HEK293T (cell line): Measurements from ENCODE around the gene RPGRIP1L.

Experiments
- CTCF ChIA-PET: fragments of 350-600 bp; formaldehyde crosslinking; extraction: SDS; loops from one replicate; lab custom pipeline; 2021; ENCODE audit warnings: antibody characterized with exemption, inconsistent platforms; lab: Yijun Ruan, JAX
- POLR2A ChIA-PET: fragments of 350-600 bp; formaldehyde crosslinking; extraction: SDS; loops from one replicate; lab custom pipeline; 2020; ENCODE audit warnings: antibody characterized with exemption, inconsistent platforms; lab: Yijun Ruan, JAX
- DNase-seq: peaks from one replicate; pipeline ENCODE4 v3.0.0; 2012; ENCODE audit warnings: mixed read lengths; ENCODE audit errors: extremely low spot score
- ARNT ChIP-seq: fragments of 450-650 bp; IDR thresholded peaks from 2 replicates; pipeline ENCODE4 v1.6.1; 2017; ENCODE audit warnings: mild to moderate bottlenecking
- BHLHE40 ChIP-seq: fragments of 450-650 bp; IDR thresholded peaks from 2 replicates; pipeline ENCODE4 v1.6.1; 2016; ENCODE audit warnings: mild to moderate bottlenecking, moderate library complexity, borderline replicate concordance
- CTBP1 ChIP-seq: fragments of 450-650 bp; IDR thresholded peaks from 2 replicates; pipeline ENCODE4 v1.6.1; 2016; ENCODE audit warnings: borderline replicate concordance
- ELF4 ChIP-seq: fragments of 450-650 bp; IDR thresholded peaks from 2 replicates; pipeline ENCODE4 v1.6.1; 2017; ENCODE audit warnings: antibody characterized with exemption
- FOXA1 ChIP-seq: fragments of 450-650 bp; IDR thresholded peaks from 2 replicates; pipeline ENCODE4 v1.6.1; 2016; ENCODE audit warnings: mild to moderate bottlenecking
- FOXK2 ChIP-seq: fragments of 450-650 bp; IDR thresholded peaks from 2 replicates; pipeline ENCODE4 v1.6.1; 2016; ENCODE audit warnings: mild to moderate bottlenecking
- FOXM1 ChIP-seq: fragments of 450-650 bp; IDR thresholded peaks from 2 replicates; pipeline ENCODE4 v1.6.1; 2017; ENCODE audit warnings: mild to moderate bottlenecking, borderline replicate concordance
- HDGF ChIP-seq: fragments of 450-650 bp; IDR thresholded peaks from 2 replicates; pipeline ENCODE4 v1.6.1; 2017; ENCODE audit warnings: antibody characterized with exemption, borderline replicate concordance
- L3MBTL2 ChIP-seq: fragments of 450-650 bp; conservative IDR thresholded peaks from 2 replicates; pipeline ENCODE4 v1.6.1; 2016; ENCODE audit warnings: mild to moderate bottlenecking
- LEF1 ChIP-seq: fragments of 450-650 bp; IDR thresholded peaks from 2 replicates; pipeline ENCODE4 v1.6.1; 2017; ENCODE audit warnings: mild to moderate bottlenecking, borderline replicate concordance
- NFRKB ChIP-seq: fragments of 450-650 bp; IDR thresholded peaks from 2 replicates; pipeline ENCODE4 v1.6.1; 2016; ENCODE audit warnings: mild to moderate bottlenecking, moderate library complexity
- PKNOX1 ChIP-seq: fragments of 450-650 bp; IDR thresholded peaks from 2 replicates; pipeline ENCODE4 v1.6.1; 2016
- SP1 ChIP-seq: fragments of 450-650 bp; IDR thresholded peaks from 2 replicates; pipeline ENCODE4 v1.6.1; 2017
- SUZ12 ChIP-seq: fragments of 450-650 bp; IDR thresholded peaks from 2 replicates; pipeline ENCODE4 v1.6.1; 2016; ENCODE audit warnings: mild to moderate bottlenecking
- TARDBP ChIP-seq: fragments of 450-650 bp; IDR thresholded peaks from 2 replicates; pipeline ENCODE4 v1.6.1; 2016
- ZNF384 ChIP-seq: fragments of 450-650 bp; IDR thresholded peaks from 2 replicates; pipeline ENCODE4 v1.6.1; 2016

RPGRIP1L gene

GRCh38 chr16:53609536-53609935, 94.1 kb downstream of the RPGRIP1L start:
- ChIA-PET POLR2A (no interaction called here), CTCF (no interaction called here)
- TF ChIP-seq ZNF384 (no peak), ELF4 (no peak), FOXK2 (no peak), TARDBP (no peak), LEF1 (no peak)
- DNase-seq: no peak

- ChIA-PET CTCF (no interaction called here), POLR2A (no interaction called here)
- TF ChIP-seq PKNOX1: no peak
- TF ChIP-seq SP1: no peak
- TF ChIP-seq L3MBTL2: no peak
- TF ChIP-seq CTBP1: no peak
- TF ChIP-seq FOXA1: no peak
- TF ChIP-seq FOXM1: no peak
- no peak for TF ChIP-seq TARDBP
- TF ChIP-seq ARNT: no peak
- TF ChIP-seq ZNF384: no peak
- TF ChIP-seq SUZ12: no peak
- no peak for TF ChIP-seq LEF1
- TF ChIP-seq HDGF: no peak
- TF ChIP-seq FOXK2: no peak
- no peak for TF ChIP-seq NFRKB
- TF ChIP-seq ELF4: no peak
- no peak for TF ChIP-seq BHLHE40
- no peak for DNase-seq
Measured at GRCh38 chr16:53608094-53608493, 95.6 kb downstream of the RPGRIP1L start.

- CTCF ChIA-PET: no interaction called here
- POLR2A ChIA-PET: no interaction called here
- no peak for DNase-seq
- TF ChIP-seq L3MBTL2: no peak
- TF ChIP-seq ZNF384: no peak
- TF ChIP-seq FOXM1: no peak
- TF ChIP-seq HDGF: no peak
- TF ChIP-seq ELF4: no peak
- TF ChIP-seq CTBP1: no peak
- no peak for TF ChIP-seq ARNT
- no peak for TF ChIP-seq PKNOX1
- TF ChIP-seq BHLHE40: no peak
- no peak for TF ChIP-seq LEF1
- no peak for TF ChIP-seq NFRKB
- TF ChIP-seq FOXA1: no peak
- TF ChIP-seq SUZ12: no peak
- TF ChIP-seq TARDBP: no peak
Measured at GRCh38 chr16:53605831-53606400, 97.7 kb downstream of the RPGRIP1L start.

- POLR2A ChIA-PET: no interaction called here
- TF ChIP-seq SP1 (no peak), FOXM1 (no peak), LEF1 (no peak), NFRKB (no peak), ARNT (no peak), PKNOX1 (no peak)
- CTCF ChIA-PET: no interaction called here
- no peak for DNase-seq
Measured at GRCh38 chr16:53605356-53605755, 98.3 kb downstream of the RPGRIP1L start.

GRCh38 chr16:53601961-53602360, 101.7 kb downstream of the RPGRIP1L start:
- no peak for DNase-seq
- no peak for TF ChIP-seq NFRKB
- TF ChIP-seq ELF4: no peak
- POLR2A ChIA-PET: no interaction called here
- CTCF ChIA-PET: no interaction called here

- ChIA-PET CTCF (interaction anchor here (0.6 kb wide), 1 partner anchor 34 kb away, joined by 3 read pairs; no protein-coding TSS in a partner anchor), POLR2A (no interaction called here)
- TF ChIP-seq TARDBP (no peak), ZNF384 (no peak), HDGF (no peak), SUZ12 (no peak), BHLHE40 (no peak), NFRKB (no peak), ELF4 (no peak), ARNT (no peak), FOXA1 (no peak)
- DNase-seq: no peak
Measured at GRCh38 chr16:53600616-53601015, 103.0 kb downstream of the RPGRIP1L start.

GRCh38 chr16:53600126-53600525, 103.5 kb downstream of the RPGRIP1L start:
- TF ChIP-seq ARNT (no peak), ZNF384 (no peak), CTBP1 (no peak), SP1 (no peak), HDGF (no peak), FOXK2 (no peak), L3MBTL2 (no peak), ELF4 (no peak), NFRKB (no peak), BHLHE40 (no peak), FOXA1 (no peak), PKNOX1 (no peak), SUZ12 (no peak), TARDBP (no peak)
- DNase-seq: no peak
- CTCF ChIA-PET: no interaction called here
- POLR2A ChIA-PET: no interaction called here
